ENCODE data around the gene NOG. TPM values are rescaled to one million over a fixed set of nuclear protein-coding genes. Genes with fewer than 3 reads are reported as not detected.

Gene NOG
- 1 to 10 TPM; 1.3 to 6.3 TPM for total RNA-seq

GRCh38 chr17:56593646-56594319 lies at the start of gene NOG:
Gene NOG, plus strand, starts transcription at chr17:56593699. Its CDS starts 525 bp downstream, at chr17:56594224.
- TF ChIP-seq POLR2A (IDR thresholded peaks at IDR 0.05) (no peak), CTCF (IDR thresholded peaks at IDR 0.05) (no peak), POLR2AphosphoS5 (IDR thresholded peaks at IDR 0.05) (no peak)
- Histone ChIP-seq H3K4me1 (replicated peaks) (peaks cover 5% of the 10 kb centered on the region), H3K4me3 (peak within 1 kb of the TSS; percentile 39 to 42), H3K9me3 (no peaks in the 10 kb centered on the region), H3K27me3 (replicated peaks; ENCODE audit: insufficient read depth) (no peaks in the 10 kb centered on the region), H3K36me3 (no peaks in the 10 kb centered on the region), H3K27ac (peak within 1 kb of the TSS; percentile 66)
- DNase-seq (ENCODE audit: low spot score) = peak; percentile 59
- intact Hi-C loops (cut with DNase I) = loop anchor here (10.0 kb wide), 1 partner anchor 81 kb away; no protein-coding TSS in a partner anchor
- WGBS = 1% methylated on average over 54 of the region's 85 CpGs

GRCh38 chr17:56545106-56545505 lies 48.4 kb upstream of the NOG start:
- intact Hi-C loops (cut with DNase I) = no loop called here
- H3K27ac ChIP-seq = no peak overlapping the region
- no peaks in the 10 kb centered on the region for H3K9me3 ChIP-seq
- no peaks in the 10 kb centered on the region for H3K27me3 ChIP-seq (replicated peaks; ENCODE audit: insufficient read depth)
- WGBS = 57% methylated on average over 2 of the region's 2 CpGs
- H3K4me3 ChIP-seq = no peak overlapping the region
- H3K36me3 ChIP-seq = no peaks in the 10 kb centered on the region
- TF ChIP-seq POLR2AphosphoS5 (IDR thresholded peaks at IDR 0.05) = no peak
- no peak for TF ChIP-seq CTCF (IDR thresholded peaks at IDR 0.05)
- TF ChIP-seq POLR2A (IDR thresholded peaks at IDR 0.05) = no peak
- H3K4me1 ChIP-seq (replicated peaks) = no peaks in the 10 kb centered on the region
- DNase-seq (ENCODE audit: low spot score) = no peak

- H3K27me3 ChIP-seq (replicated peaks; ENCODE audit: insufficient read depth) = no peaks in the 10 kb centered on the region
- no peaks in the 10 kb centered on the region for H3K9me3 ChIP-seq
- H3K36me3 ChIP-seq = no peaks in the 10 kb centered on the region
- DNase-seq (ENCODE audit: low spot score) = no peak
- H3K4me3 ChIP-seq = no peak overlapping the region
- intact Hi-C loops (cut with DNase I) = no loop called here
- TF ChIP-seq POLR2AphosphoS5 (IDR thresholded peaks at IDR 0.05) (no peak), POLR2A (IDR thresholded peaks at IDR 0.05) (no peak), CTCF (IDR thresholded peaks at IDR 0.05) (no peak)
- H3K27ac ChIP-seq = no peak overlapping the region
- H3K4me1 ChIP-seq (replicated peaks) = no peaks in the 10 kb centered on the region
Observed at GRCh38 chr17:56545930-56546329, 47.6 kb upstream of the NOG start.

- no peak for DNase-seq (ENCODE audit: low spot score)
- WGBS = 91% methylated on average over 4 of the region's 4 CpGs
- Histone ChIP-seq H3K4me1 (replicated peaks) (no peaks in the 10 kb centered on the region), H3K27ac (no peak overlapping the region), H3K36me3 (no peaks in the 10 kb centered on the region), H3K27me3 (replicated peaks; ENCODE audit: insufficient read depth) (no peaks in the 10 kb centered on the region), H3K9me3 (no peaks in the 10 kb centered on the region), H3K4me3 (no peak overlapping the region)
- TF ChIP-seq POLR2AphosphoS5 (IDR thresholded peaks at IDR 0.05) = no peak
- TF ChIP-seq POLR2A (IDR thresholded peaks at IDR 0.05) = no peak
- TF ChIP-seq CTCF (IDR thresholded peaks at IDR 0.05) = no peak
- intact Hi-C loops (cut with DNase I) = no loop called here
Observed at GRCh38 chr17:56548661-56549060, 44.8 kb upstream of the NOG start.

- intact Hi-C loops (cut with DNase I) = no loop called here
- H3K27ac ChIP-seq = no peak overlapping the region
- H3K4me1 ChIP-seq (replicated peaks) = no peaks in the 10 kb centered on the region
- no peaks in the 10 kb centered on the region for H3K27me3 ChIP-seq (replicated peaks; ENCODE audit: insufficient read depth)
- DNase-seq (ENCODE audit: low spot score) = no peak
- TF ChIP-seq CTCF (IDR thresholded peaks at IDR 0.05) (no peak), POLR2A (IDR thresholded peaks at IDR 0.05) (no peak), POLR2AphosphoS5 (IDR thresholded peaks at IDR 0.05) (no peak)
- no peak overlapping the region for H3K4me3 ChIP-seq
- no peaks in the 10 kb centered on the region for H3K36me3 ChIP-seq
- no peaks in the 10 kb centered on the region for H3K9me3 ChIP-seq
- WGBS = 77% methylated on average over 1 of the region's 1 CpG
Observed at GRCh38 chr17:56549501-56549900, 44.0 kb upstream of the NOG start.

All from prostate gland (tissue), 2 donors.